DND-41 (cell line): ENCODE data around the gene BIN2.
A peak's percentile ranks its signal among the peaks of the same experiment; 100 is the strongest.

Experiments used
- ATAC-seq: fragments of 200-7000 bp; cut with Tn5 transposase; 3 replicates; pipeline ENCODE4 v1.9.1; 2021; ENCODE audit warnings: low read depth; ENCODE audit not compliant: insufficient read depth
- DNase-seq: peaks from one replicate; pipeline ENCODE4 v3.0.0-alpha.2; 2020
- H2AFZ ChIP-seq: 2 replicates; pipeline ENCODE4 v1.6.0; 2012; ENCODE audit warnings: low read depth, low read length
- H3K27ac ChIP-seq: 2 replicates; pipeline ENCODE4 v1.5.1; 2012; ENCODE audit warnings: low read length, inconsistent platforms
- H3K27me3 ChIP-seq: fragments of 200-600 bp; sonication (generic); 2 replicates; pipeline ENCODE4 v1.6.0; 2012; ENCODE audit warnings: low read length, mild to moderate bottlenecking, inconsistent platforms; ENCODE audit not compliant: insufficient read depth, poor library complexity
- H3K36me3 ChIP-seq: 2 replicates; pipeline ENCODE4 v1.5.1; 2012; ENCODE audit warnings: low read length, inconsistent platforms; ENCODE audit not compliant: insufficient read depth
- H3K4me1 ChIP-seq: 2 replicates; pipeline ENCODE4 v1.5.1; 2012; ENCODE audit warnings: mild to moderate bottlenecking, low read length; ENCODE audit not compliant: insufficient read depth
- H3K4me2 ChIP-seq: 2 replicates; pipeline ENCODE4 v1.6.0; 2012; ENCODE audit warnings: mild to moderate bottlenecking, moderate library complexity, low read length, inconsistent platforms; ENCODE audit not compliant: insufficient read depth
- H3K4me3 ChIP-seq, 2 experiments: fragments of 200-600 bp in 1 of 2; shearing (Covaris generic) in 1 of 2; 2 replicates each; pipeline ENCODE4 v1.5.1; 2012 to 2016; ENCODE audit warnings: inconsistent platforms in 2 of 2, low read length in 2 of 2, mild to moderate bottlenecking in 2 of 2, low read depth in 1 of 2, moderate library complexity in 1 of 2
- H3K79me2 ChIP-seq: 2 replicates; pipeline ENCODE4 v1.6.0; 2012; ENCODE audit warnings: low read length, inconsistent platforms; ENCODE audit not compliant: insufficient read depth
- H3K9ac ChIP-seq: 2 replicates; pipeline ENCODE4 v1.6.0; 2012; ENCODE audit warnings: low read depth, mild to moderate bottlenecking, inconsistent platforms, low read length, moderate library complexity
- H3K9me3 ChIP-seq: 2 replicates; pipeline ENCODE4 v1.5.1; 2012; ENCODE audit warnings: low read length, moderate library complexity, mild to moderate bottlenecking, inconsistent platforms; ENCODE audit not compliant: insufficient read depth, severe bottlenecking
- H4K20me1 ChIP-seq: 2 replicates; pipeline ENCODE4 v1.6.0; 2012; ENCODE audit warnings: low read length; ENCODE audit not compliant: insufficient read depth
- CTCF ChIP-seq: IDR thresholded peaks from 2 replicates; pipeline ENCODE4 v1.5.1; 2012; ENCODE audit warnings: borderline replicate concordance, low read length, moderate library complexity, mild to moderate bottlenecking; ENCODE audit not compliant: poor library complexity, severe bottlenecking; ENCODE audit errors: extremely low read depth
- EZH2 ChIP-seq: IDR thresholded peaks from 3 replicates; pipeline ENCODE4 v1.6.1; 2012; ENCODE audit warnings: borderline replicate concordance, low read depth, mild to moderate bottlenecking, moderate library complexity, low read length, inconsistent platforms; ENCODE audit not compliant: severe bottlenecking

The BIN2 gene

GRCh38 chr12:51324953-51325352 lies 979 bp upstream of the BIN2 start:
- no peaks in the 10 kb centered on the region for H3K27me3 ChIP-seq

GRCh38 chr12:51323317-51323960 lies 535 bp downstream of the BIN2 start:
- Histone ChIP-seq H3K4me2 (peak overlapping the region; percentile 66), H3K9ac (peak overlapping the region; percentile 65), H3K9me3 (no peaks in the 10 kb centered on the region)

More at GRCh38 chr12:51324953-51325352, 979 bp upstream of the BIN2 start:
- Histone ChIP-seq H3K4me3 (no peak overlapping the region), H3K9ac (no peak overlapping the region), H4K20me1 (no peaks in the 10 kb centered on the region), H3K79me2 (peaks cover 15% of the 10 kb centered on the region), H3K4me2 (no peak overlapping the region), H2AFZ (no peak overlapping the region), H3K27ac (peak overlapping the region; percentile 10; the same call in 1 of the 2 replicates), H3K4me1 (peaks cover 78% of the 10 kb centered on the region), H3K36me3 (no peaks in the 10 kb centered on the region), H3K9me3 (no peaks in the 10 kb centered on the region)
- no peak for DNase-seq
- ATAC-seq, result no peak
- no peak for TF ChIP-seq EZH2
- TF ChIP-seq CTCF, result no peak

GRCh38 chr12:51322452-51322851 lies 1.5 kb downstream of the BIN2 start:
- H3K4me1 ChIP-seq, result peaks cover 88% of the 10 kb centered on the region
- H3K36me3 ChIP-seq, result no peaks in the 10 kb centered on the region
- peak overlapping the region; percentile 66 for H3K4me2 ChIP-seq
- H3K9ac ChIP-seq, result peak overlapping the region; percentile 65
- 0 out of 2 replicates have a peak overlapping the region, but pooled peaks have one; percentile 16 for H2AFZ ChIP-seq
- no peaks in the 10 kb centered on the region for H3K9me3 ChIP-seq
- DNase-seq (peak; percentile 28), ATAC-seq (no peak)
- no peaks in the 10 kb centered on the region for H4K20me1 ChIP-seq
- peak overlapping the region; percentile 86 for H3K27ac ChIP-seq
- H3K4me3 ChIP-seq, result peak overlapping the region in 1 of 2 experiments; percentile 57; a peak in 2 of 4 replicates
- H3K79me2 ChIP-seq, result peaks cover 15% of the 10 kb centered on the region
- TF ChIP-seq EZH2, result no peak
- TF ChIP-seq CTCF, result no peak
- no peaks in the 10 kb centered on the region for H3K27me3 ChIP-seq

More at GRCh38 chr12:51323317-51323960, 535 bp downstream of the BIN2 start:
- DNase-seq, result peak; percentile 39
- Histone ChIP-seq H3K4me1 (peaks cover 87% of the 10 kb centered on the region), H3K36me3 (no peaks in the 10 kb centered on the region), H4K20me1 (no peaks in the 10 kb centered on the region), H3K27me3 (no peaks in the 10 kb centered on the region), H2AFZ (no peak overlapping the region; the same call in 1 of the 2 replicates), H3K27ac (peak overlapping the region; percentile 86), H3K4me3 (peak overlapping the region; percentile 21 to 57; a peak in 3 of 4 replicates), H3K79me2 (peaks cover 15% of the 10 kb centered on the region)
- ATAC-seq, result peak; percentile 13; the same call in 2 of the 3 replicates
- TF ChIP-seq EZH2, result no peak
- TF ChIP-seq CTCF, result no peak
